ENCODE data around the gene TRIML2.
"Not testable (repeated sequence)": the region's sequence is repeated elsewhere in the genome, so short reads cannot be mapped to it uniquely, and the experiment has no call there.

TRIML2 gene

GRCh38 chr4:188107931-188108843, 1.2 kb downstream of the TRIML2 start:
- no peak for DNase-seq (ENCODE audit: low spot score)

- DNase-seq (ENCODE audit: low spot score) = no peak
Observed at GRCh38 chr4:188106454-188106853, 2.9 kb downstream of the TRIML2 start.

DNA sequence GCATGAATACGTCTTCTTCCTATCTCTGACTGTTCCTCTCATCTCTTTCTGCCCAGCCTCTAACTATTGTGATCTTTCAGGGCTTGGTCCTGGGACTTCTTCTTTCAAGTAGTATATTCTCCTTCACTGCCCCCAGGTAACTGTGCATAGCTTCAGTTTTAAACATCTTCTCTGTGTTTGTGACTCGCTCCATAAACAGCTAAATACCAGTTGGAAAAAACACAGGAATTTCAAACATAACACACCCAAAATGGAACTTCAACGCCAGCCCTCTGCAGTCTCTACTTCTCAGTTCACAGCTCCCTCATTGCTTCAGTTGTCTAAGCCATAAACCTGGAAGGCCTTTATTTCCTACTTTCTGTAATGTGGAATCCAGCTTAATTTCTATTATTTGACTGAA, 16.6 kb downstream of the TRIML2 start:
- no peak for DNase-seq (ENCODE audit: low spot score)

DNA sequence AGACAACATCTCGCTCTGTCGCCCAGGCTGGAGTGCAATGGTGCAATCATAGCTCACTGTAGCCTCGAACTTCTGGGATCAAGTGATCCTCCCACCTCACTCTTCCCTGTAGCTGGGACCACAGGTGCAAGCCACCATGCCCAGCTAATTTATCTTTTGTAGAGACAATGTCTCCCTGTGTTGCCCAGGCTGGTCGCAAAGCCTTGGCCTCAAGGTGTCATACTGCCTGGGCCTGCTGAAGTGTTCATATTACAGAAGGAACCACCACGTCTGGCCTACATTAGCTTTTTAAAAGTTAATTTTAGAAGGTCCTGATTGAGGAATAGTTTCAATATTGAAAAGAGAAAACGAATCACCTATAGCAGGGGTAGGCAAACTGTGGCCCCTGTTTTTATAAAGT, 22.5 kb downstream of the TRIML2 start:
- DNase-seq (ENCODE audit: low spot score) = no peak

- DNase-seq (ENCODE audit: low spot score) = no peak
Observed at GRCh38 chr4:188082796-188083195, 26.6 kb downstream of the TRIML2 start.

- DNase-seq (ENCODE audit: low spot score) = no peak
Observed at GRCh38 chr4:188078116-188078515, 31.3 kb downstream of the TRIML2 start.

- no peak for DNase-seq (ENCODE audit: low spot score)
Observed at GRCh38 chr4:188076169-188076568, 33.2 kb downstream of the TRIML2 start.

DNA sequence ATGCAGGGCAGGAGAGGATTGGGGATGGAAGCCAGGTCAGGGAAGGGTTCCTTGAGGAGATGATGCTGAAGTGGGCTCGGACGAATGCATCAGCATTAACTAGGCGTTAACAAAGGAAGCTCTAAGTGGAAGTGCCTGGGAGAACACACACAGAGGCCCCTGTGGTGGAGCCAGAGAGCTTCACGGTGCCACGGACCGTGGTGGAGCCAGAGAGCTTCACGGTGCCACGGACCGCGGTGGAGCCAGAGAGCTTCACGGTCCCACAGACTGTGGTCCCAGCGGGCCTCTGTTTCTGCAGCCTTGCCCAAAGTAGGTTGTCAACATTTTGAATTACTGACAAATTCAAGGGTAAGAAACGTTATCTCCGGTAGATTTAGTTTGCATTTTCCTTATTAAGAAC, 48.3 kb downstream of the TRIML2 start:
- DNase-seq (ENCODE audit: low spot score) = no peak

GRCh38 chr4:188053302-188053701, 56.1 kb downstream of the TRIML2 start:
- DNase-seq (ENCODE audit: low spot score) = no peak

DNA sequence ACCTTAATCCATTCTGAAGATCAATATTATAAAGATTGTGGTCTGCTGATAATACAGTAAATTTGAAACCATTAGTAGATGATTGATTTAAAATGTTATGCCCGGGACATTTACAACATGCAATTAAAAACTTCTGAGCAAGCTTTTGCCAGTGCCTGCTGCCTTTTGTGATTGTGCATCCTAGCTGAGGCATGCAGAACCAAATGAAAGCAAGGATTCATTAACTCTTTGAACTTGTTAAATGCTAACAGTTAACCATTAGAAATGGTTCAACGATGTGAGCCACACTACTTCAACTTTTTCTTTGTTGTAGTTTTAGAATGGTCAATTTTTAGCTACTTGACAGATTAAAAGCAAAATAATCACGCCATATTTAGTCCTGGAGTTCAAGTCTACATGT, 62.7 kb downstream of the TRIML2 start:
- DNase-seq (ENCODE audit: low spot score) = no peak

- not testable (repeated sequence) for DNase-seq (ENCODE audit: low spot score)
Observed at GRCh38 chr4:188045461-188045860, 63.9 kb downstream of the TRIML2 start.

DNA sequence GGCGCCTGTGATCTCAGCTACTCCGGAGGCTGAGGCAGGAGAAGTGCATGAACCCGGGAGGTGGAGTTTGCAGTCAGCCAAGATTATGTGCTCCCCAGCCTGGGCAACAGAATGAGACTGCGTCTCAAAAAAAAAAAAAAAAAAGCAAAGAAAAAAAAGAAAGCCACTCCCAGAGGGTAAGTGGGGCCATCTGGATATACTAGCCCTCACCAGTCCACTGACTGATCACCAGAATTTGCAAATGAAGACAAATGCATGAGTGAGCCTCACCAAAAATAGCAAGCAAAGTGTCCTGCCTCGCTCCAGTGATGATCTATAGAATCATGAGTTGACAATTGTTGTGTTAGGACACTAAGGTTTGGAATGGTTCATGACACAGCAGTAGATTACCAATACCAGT, 66.2 kb downstream of the TRIML2 start:
- no peak for DNase-seq (ENCODE audit: low spot score)

- DNase-seq (ENCODE audit: low spot score) = no peak
Observed at GRCh38 chr4:188042191-188042590, 67.2 kb downstream of the TRIML2 start.

GRCh38 chr4:188041721-188042120, 67.7 kb downstream of the TRIML2 start:
- DNase-seq (ENCODE audit: low spot score) = no peak

All from Ammon's horn (tissue), 1 donor.